Neural progenitor cell (in vitro differentiated cells): ENCODE measurements around the gene POU2F2.

Source experiments
- CTCF ChIP-seq: fragments of 200-600 bp; sonication (generic); IDR thresholded peaks from 2 replicates; pipeline ENCODE4 v1.5.1; 2017; ENCODE audit warnings: antibody characterized with exemption, mild to moderate bottlenecking
- EZH2 ChIP-seq: fragments of 200-600 bp; sonication (generic); IDR thresholded peaks from 2 replicates; pipeline ENCODE4 v1.6.1; 2017; ENCODE audit warnings: antibody characterized with exemption, mild to moderate bottlenecking, moderate library complexity

GRCh38 chr19:42175952-42176648 lies 43.9 kb upstream of the POU2F2 start:
- no peak for TF ChIP-seq CTCF
- TF ChIP-seq EZH2, result peak; percentile 95
